Skeletal muscle tissue (tissue), 4 donors: ENCODE data around the gene ACVR1. TPM values are rescaled to one million over a fixed set of nuclear protein-coding genes. Genes with fewer than 3 reads are reported as not detected.

ENCODE experiments used
- H3K27ac ChIP-seq: one replicate; pipeline ENCODE4 v1.7.0; 2013; ENCODE audit warnings: mild to moderate bottlenecking, low read depth, low read length, inconsistent platforms
- H3K27me3 ChIP-seq, 3 donors: one replicate each; pipeline ENCODE4 v1.7.0; 2013; ENCODE audit warnings: low read length in 3 of 3; ENCODE audit not compliant: control insufficient read depth in 3 of 3, insufficient read depth in 3 of 3
- H3K36me3 ChIP-seq, 3 donors: one replicate each; pipeline ENCODE4 v1.7.0; 2013; ENCODE audit warnings: low read length in 3 of 3; ENCODE audit not compliant: control insufficient read depth in 3 of 3, insufficient read depth in 3 of 3
- H3K4me1 ChIP-seq, 3 donors: one replicate each; pipeline ENCODE4 v1.7.0; 2013; ENCODE audit warnings: low read length in 3 of 3, mild to moderate bottlenecking in 3 of 3; ENCODE audit not compliant: control insufficient read depth in 3 of 3, insufficient read depth in 3 of 3
- H3K4me3 ChIP-seq, 3 donors: one replicate each; pipeline ENCODE4 v1.7.0; 2013; ENCODE audit warnings: low read length in 3 of 3
- H3K9ac ChIP-seq, 3 donors: one replicate each; pipeline ENCODE4 v1.7.0; 2013; ENCODE audit warnings: low read length in 3 of 3, mild to moderate bottlenecking in 3 of 3, moderate library complexity in 2 of 3, low read depth in 1 of 3
- H3K9me3 ChIP-seq, 3 donors: one replicate each; pipeline ENCODE4 v1.7.0; 2013; ENCODE audit warnings: low read length in 3 of 3; ENCODE audit not compliant: control insufficient read depth in 3 of 3
- total RNA-seq: library from RNA; depleted of rRNA; stranded (reverse); fragments of >200 nt; gene quantifications from one replicate; pipeline ENCODE4 v1.2.3, GENCODE V29; 2014
- donor health status: Osteomylitis.

ACVR1 gene
- 18.8 TPM for total RNA-seq

DNA sequence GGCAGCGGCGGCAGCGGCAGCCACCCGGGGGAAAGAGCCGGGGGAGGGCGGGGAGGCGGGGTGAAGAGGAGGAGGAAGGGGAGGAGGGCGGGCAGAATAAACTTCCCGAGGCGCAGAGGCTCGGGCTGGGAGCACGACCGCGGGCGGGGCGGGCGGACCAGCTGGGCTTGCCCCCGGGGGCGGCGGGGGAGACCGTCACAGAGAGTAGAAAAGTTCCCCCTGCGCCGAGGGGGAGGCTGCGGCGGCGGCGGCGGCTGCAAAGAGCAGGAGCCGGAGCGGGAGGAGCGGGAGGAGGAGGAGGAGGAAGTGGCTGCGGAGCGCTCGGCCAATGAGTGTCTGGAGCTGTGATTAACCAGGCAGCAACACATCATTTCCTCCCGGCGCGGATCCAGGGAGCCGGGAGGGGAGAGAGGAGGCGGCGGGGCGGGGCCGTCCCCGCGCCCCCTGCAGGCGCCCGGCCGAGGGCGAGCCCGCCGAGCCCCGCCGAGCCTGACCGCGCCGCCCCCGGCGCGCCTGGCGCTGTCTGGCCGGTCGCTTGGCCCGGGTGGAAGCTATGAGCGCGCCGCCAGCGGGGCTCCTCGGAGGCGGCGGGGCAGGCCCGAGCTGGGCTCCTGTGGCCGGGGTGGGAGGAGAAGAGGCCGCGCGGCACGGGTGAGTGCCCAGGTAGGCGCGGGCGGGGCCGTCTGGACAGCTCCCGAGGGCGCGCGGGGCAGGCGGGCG, at the start of gene ACVR1:
ACVR1 (minus strand) TSS at position 265 of the 720 bp plus-strand sequence. CDS start 76,837 bp downstream, outside the sequence.
- Histone ChIP-seq H3K27ac (peak within 1 kb of the TSS; percentile 86), H3K9ac (peak within 1 kb of the TSS; percentile 63 to 86 (median 75)), H3K4me1 (peaks cover 28 to 38% (median 35%) of the 10 kb centered on the region in 3 donors), H3K4me3 (peak within 1 kb of the TSS; percentile 79 to 89 (median 85)), H3K9me3 (no peaks in the 10 kb centered on the region), H3K27me3 (no peaks in the 10 kb centered on the region), H3K36me3 (no peaks in the 10 kb centered on the region)

DNA sequence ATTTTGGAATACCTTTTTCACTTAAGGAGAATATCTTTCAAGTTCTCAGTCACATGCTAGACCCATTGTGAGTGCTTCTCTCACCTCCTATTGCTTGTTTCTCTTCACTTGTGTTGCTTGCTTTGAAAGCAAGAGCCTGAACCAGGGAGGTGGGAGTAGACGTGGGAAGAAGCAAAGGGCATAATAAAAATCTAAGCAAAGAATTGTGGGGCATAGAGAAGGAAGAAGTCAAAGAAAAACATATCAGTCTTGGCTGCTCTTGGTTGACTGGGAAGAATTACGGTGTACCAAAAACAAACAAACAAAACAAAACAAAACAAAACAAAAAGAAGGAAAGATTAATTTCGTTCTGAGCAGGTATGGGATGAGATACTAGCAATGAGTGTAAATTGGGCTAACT, 48.9 kb upstream of the ACVR1 start:
- no peak overlapping the region for H3K4me3 ChIP-seq
- H3K9ac ChIP-seq: no peak overlapping the region
- H3K27ac ChIP-seq: no peak overlapping the region
- H3K27me3 ChIP-seq: no peaks in the 10 kb centered on the region
- H3K4me1 ChIP-seq: no peaks in the 10 kb centered on the region
- H3K9me3 ChIP-seq: no peaks in the 10 kb centered on the region
- no peaks in the 10 kb centered on the region for H3K36me3 ChIP-seq

DNA sequence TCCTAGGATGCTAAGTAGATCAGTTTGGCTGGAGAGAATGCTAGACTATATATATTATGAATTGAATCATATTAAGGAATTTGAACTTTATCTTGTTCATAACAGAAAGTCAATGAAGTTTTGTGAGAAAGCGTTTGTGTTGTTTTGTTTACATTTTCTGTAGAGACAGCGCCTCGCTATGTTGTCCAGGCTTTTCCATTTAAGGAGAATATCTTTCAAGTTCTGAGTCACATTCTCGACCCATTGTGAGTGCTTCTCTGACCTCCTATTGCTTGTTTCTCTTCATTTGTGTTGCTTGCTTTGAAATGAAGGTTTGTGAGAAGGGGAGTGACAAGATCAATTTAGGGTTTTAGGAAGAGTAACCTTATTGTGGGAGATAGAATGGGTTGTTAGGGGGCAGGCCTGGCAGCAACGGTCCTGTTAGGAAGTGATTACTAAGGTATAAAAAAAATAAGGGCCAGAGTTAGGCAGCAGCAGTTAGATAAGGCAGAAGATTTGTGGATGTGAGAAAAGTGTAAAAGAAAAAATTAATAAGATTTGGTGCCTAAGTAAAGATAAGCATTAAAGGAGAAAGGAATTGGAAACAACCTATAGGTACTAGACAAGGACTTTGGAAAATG, 47.6 kb upstream of the ACVR1 start:
- no peaks in the 10 kb centered on the region for H3K4me1 ChIP-seq
- no peak overlapping the region for H3K27ac ChIP-seq
- no peaks in the 10 kb centered on the region for H3K9me3 ChIP-seq
- H3K4me3 ChIP-seq: no peak overlapping the region
- H3K9ac ChIP-seq: no peak overlapping the region
- no peaks in the 10 kb centered on the region for H3K27me3 ChIP-seq
- H3K36me3 ChIP-seq: no peaks in the 10 kb centered on the region

DNA sequence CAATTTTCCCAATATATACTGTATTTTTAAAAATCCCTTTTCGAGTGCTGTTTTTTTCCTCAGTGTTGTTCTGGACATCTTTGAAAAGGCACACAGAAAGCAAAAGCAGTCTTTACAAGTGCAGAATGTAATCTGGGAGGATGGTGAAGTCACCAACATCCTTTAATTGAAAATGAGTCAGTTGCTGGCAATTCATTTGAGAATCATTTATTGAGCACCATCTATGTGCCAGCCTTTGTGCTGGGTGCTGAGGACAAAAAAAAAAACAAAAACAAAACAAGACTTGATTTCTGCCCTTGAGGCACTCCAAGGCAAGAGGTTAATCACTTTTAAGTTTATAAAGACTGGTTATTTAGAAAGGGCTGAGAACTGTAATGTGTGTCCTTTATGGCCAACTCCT, 46.7 kb upstream of the ACVR1 start:
- H3K9me3 ChIP-seq: no peaks in the 10 kb centered on the region
- H3K27me3 ChIP-seq: no peaks in the 10 kb centered on the region
- no peak overlapping the region for H3K9ac ChIP-seq
- no peaks in the 10 kb centered on the region for H3K36me3 ChIP-seq
- H3K4me3 ChIP-seq: no peak overlapping the region
- H3K4me1 ChIP-seq: no peaks in the 10 kb centered on the region
- no peak overlapping the region for H3K27ac ChIP-seq

DNA sequence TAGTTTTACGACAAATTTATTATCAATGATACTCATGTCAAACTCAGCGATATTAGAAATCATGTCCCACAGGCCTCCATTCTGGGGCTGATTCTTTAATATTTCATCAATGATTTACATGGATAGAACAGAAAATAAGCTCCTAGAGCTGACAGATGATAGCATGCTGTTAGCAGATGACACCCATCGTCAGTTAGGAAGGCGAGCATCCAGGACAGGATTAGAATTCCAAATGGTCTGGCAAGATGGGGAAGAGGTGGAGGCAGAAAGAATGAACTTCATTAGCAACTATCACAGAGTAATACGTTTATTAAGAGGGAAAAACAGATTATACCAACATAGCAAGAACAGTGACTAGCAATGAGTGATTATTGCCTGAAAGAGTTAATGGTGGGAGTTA, 46.2 kb upstream of the ACVR1 start:
- Histone ChIP-seq H3K36me3 (no peaks in the 10 kb centered on the region), H3K4me1 (no peaks in the 10 kb centered on the region), H3K27me3 (no peaks in the 10 kb centered on the region), H3K27ac (no peak overlapping the region), H3K9me3 (no peaks in the 10 kb centered on the region), H3K4me3 (no peak overlapping the region), H3K9ac (no peak overlapping the region)

DNA sequence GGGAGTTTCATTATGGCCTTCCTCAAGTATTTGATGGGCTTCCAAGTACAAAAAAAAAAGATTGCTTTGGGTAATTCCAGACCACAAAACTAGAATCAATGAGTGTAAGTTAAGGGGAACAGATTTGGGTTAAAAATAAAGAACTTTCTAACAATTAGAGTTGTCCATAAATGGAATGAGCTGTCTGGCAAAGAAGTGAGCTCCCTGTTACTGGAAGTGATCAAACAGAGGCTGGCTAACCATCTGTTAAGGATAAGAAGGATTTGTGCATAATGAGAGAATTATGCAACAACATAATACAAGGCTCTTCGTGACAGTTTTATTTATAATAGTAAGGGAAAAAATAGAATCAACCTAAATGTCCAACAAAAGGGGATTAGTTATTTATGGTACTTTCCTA, 44.6 kb upstream of the ACVR1 start:
- no peaks in the 10 kb centered on the region for H3K9me3 ChIP-seq
- no peak overlapping the region for H3K4me3 ChIP-seq
- H3K4me1 ChIP-seq: no peaks in the 10 kb centered on the region
- no peaks in the 10 kb centered on the region for H3K27me3 ChIP-seq
- H3K27ac ChIP-seq: no peak overlapping the region
- H3K36me3 ChIP-seq: no peaks in the 10 kb centered on the region
- no peak overlapping the region for H3K9ac ChIP-seq

DNA sequence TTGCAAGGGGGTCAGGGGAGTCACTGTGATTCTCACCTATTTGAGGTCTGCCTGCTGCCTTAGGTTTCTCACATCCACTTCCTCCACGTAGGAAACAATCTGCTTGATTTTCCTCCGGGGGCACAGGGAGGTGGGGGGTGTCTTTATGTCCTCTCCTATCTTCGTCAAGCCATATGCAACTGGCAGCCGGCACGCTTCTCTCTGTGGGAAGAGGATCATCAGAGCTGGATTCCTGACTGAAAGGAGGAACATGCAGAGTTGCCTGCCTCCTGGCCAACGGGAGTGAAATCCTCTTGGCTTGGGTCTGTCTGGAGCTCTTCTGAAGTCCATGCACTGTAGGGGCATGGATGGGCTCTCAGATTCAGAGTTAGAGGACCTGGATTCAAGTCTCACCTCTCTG, 43.1 kb upstream of the ACVR1 start:
- Histone ChIP-seq H3K4me3 (no peak overlapping the region), H3K27ac (no peak overlapping the region), H3K27me3 (no peaks in the 10 kb centered on the region), H3K36me3 (no peaks in the 10 kb centered on the region), H3K4me1 (no peaks in the 10 kb centered on the region), H3K9ac (no peak overlapping the region), H3K9me3 (no peaks in the 10 kb centered on the region)

DNA sequence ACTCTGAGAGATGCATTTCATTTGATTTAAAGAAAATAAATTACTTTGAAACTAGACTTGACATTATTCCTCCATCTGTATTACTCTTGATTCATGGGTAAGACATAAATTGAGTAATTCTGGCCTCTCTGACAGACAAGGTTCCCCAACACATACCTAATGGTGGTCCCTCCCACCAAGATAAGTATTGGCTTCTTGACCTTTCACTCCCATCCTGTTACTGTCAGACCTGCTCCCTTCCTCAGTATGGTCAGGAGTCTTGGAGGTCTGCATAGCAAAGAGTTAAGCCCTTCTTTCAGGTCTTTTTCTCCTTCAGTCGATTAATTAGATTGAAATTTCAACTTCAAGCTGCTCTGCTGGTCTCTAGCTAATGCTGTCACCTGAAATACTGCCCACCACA, 42.2 kb upstream of the ACVR1 start:
- Histone ChIP-seq H3K4me1 (no peaks in the 10 kb centered on the region), H3K9me3 (no peaks in the 10 kb centered on the region), H3K36me3 (no peaks in the 10 kb centered on the region), H3K9ac (no peak overlapping the region), H3K27me3 (no peaks in the 10 kb centered on the region), H3K27ac (no peak overlapping the region), H3K4me3 (no peak overlapping the region)

DNA sequence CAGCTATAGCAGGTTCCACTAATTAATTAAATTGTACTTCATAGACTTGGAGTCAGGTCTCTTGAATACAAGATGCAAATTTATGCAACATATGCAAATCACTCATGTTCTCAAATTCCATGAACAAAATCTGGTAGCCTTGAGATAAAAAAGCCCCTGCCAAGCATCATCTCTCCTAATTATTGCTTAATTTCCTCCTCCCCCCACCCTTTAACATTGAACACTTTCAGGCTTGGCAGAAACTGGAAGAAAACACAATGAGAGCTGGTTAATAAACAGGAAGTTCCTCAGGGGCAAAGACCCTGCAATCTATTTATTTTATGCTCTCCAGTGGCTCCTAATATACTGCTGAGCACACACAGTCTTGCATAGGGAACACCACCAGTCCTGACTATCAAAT, 35.6 kb upstream of the ACVR1 start:
- H3K9ac ChIP-seq: no peak overlapping the region
- H3K4me1 ChIP-seq: no peaks in the 10 kb centered on the region
- no peak overlapping the region for H3K27ac ChIP-seq
- H3K4me3 ChIP-seq: no peak overlapping the region
- no peaks in the 10 kb centered on the region for H3K27me3 ChIP-seq
- H3K9me3 ChIP-seq: no peaks in the 10 kb centered on the region
- no peaks in the 10 kb centered on the region for H3K36me3 ChIP-seq

DNA sequence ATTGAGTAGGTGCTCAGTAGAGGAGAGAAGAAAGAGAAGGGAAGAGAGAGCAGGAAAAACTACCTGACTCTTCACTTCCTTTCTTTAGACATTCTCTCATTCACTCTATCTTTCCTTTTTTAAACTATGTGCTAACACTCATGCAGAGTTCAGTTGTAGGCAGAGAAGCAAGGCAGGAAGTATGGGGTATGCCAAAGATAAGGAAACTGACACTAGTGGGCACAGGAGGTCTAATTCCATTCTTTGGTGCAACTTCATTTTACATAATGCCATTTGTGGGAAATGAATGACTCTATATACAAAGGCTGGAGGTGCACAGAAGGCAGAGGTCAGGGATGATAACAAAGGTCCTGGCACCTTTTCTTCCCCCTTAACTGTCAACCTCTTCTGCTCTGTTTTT, 35.1 kb upstream of the ACVR1 start:
- no peaks in the 10 kb centered on the region for H3K9me3 ChIP-seq
- H3K4me1 ChIP-seq: no peaks in the 10 kb centered on the region
- H3K27ac ChIP-seq: no peak overlapping the region
- H3K36me3 ChIP-seq: no peaks in the 10 kb centered on the region
- no peak overlapping the region for H3K4me3 ChIP-seq
- H3K27me3 ChIP-seq: no peaks in the 10 kb centered on the region
- no peak overlapping the region for H3K9ac ChIP-seq
